H9 (cell line): ENCODE results near the gene POU2F3. TPM values are rescaled to one million over a fixed set of nuclear protein-coding genes. Genes with fewer than 3 reads are reported as not detected.

Experiments
- DNase-seq: peaks from one replicate; pipeline ENCODE4 v3.0.0-alpha.2; 2017
- H2AFZ ChIP-seq: one replicate; pipeline ENCODE4 v1.6.1; 2013; ENCODE audit warnings: mild to moderate bottlenecking, low read length, control low read depth, moderate library complexity
- H2AK5ac ChIP-seq: 2 replicates; pipeline ENCODE4 v1.6.1; 2013; ENCODE audit warnings: low read length, control low read depth, mixed read lengths; ENCODE audit not compliant: insufficient read length
- H2BK120ac ChIP-seq: one replicate; pipeline ENCODE4 v1.6.1; 2013; ENCODE audit warnings: low read depth, mild to moderate bottlenecking, low read length, control low read depth, inconsistent platforms; ENCODE audit not compliant: poor library complexity, severe bottlenecking
- H2BK12ac ChIP-seq: 2 replicates; pipeline ENCODE4 v1.6.1; 2013; ENCODE audit warnings: low read length, control low read depth, mixed read lengths, low read depth; ENCODE audit not compliant: insufficient read length
- H2BK15ac ChIP-seq: 2 replicates; pipeline ENCODE4 v1.6.1; 2013; ENCODE audit warnings: low read depth, low read length, control low read depth
- H2BK20ac ChIP-seq: one replicate; pipeline ENCODE4 v1.6.1; 2013; ENCODE audit warnings: low read depth, mild to moderate bottlenecking, low read length, control low read depth, inconsistent platforms; ENCODE audit not compliant: poor library complexity, severe bottlenecking
- H2BK5ac ChIP-seq: 2 replicates; pipeline ENCODE4 v1.6.1; 2013; ENCODE audit warnings: low read length, control low read depth, mixed read lengths; ENCODE audit not compliant: insufficient read length
- H3K14ac ChIP-seq: 2 replicates; pipeline ENCODE4 v1.6.1; 2013; ENCODE audit warnings: low read length, control low read depth; ENCODE audit not compliant: insufficient read depth
- H3K18ac ChIP-seq: 2 replicates; pipeline ENCODE4 v1.6.1; 2013; ENCODE audit warnings: low read depth, mild to moderate bottlenecking, mixed read lengths, low read length, control low read depth; ENCODE audit not compliant: insufficient read length
- H3K23ac ChIP-seq: 2 replicates; pipeline ENCODE4 v1.6.1; 2013; ENCODE audit warnings: low read length, control low read depth, mixed read lengths, low read depth; ENCODE audit not compliant: insufficient read length
- H3K23me2 ChIP-seq: 2 replicates; pipeline ENCODE4 v1.6.1; 2013; ENCODE audit warnings: low read depth, mild to moderate bottlenecking, mixed read lengths, low read length, control low read depth; ENCODE audit not compliant: insufficient read length, poor library complexity, severe bottlenecking
- H3K27ac ChIP-seq: 2 replicates; pipeline ENCODE4 v1.5.1; 2013; ENCODE audit warnings: low read length, control low read depth, mixed read lengths, low read depth; ENCODE audit not compliant: insufficient read length
- H3K27me3 ChIP-seq: 2 replicates; pipeline ENCODE4 v1.6.1; 2013; ENCODE audit warnings: low read length, control low read depth, inconsistent platforms; ENCODE audit not compliant: insufficient read depth
- H3K4ac ChIP-seq: 2 replicates; pipeline ENCODE4 v1.6.1; 2013; ENCODE audit warnings: low read depth, mild to moderate bottlenecking, control low read depth, inconsistent platforms, low read length, moderate library complexity
- H3K4me1 ChIP-seq: 2 replicates; pipeline ENCODE4 v1.6.1; 2013; ENCODE audit warnings: low read length, control low read depth, inconsistent platforms; ENCODE audit not compliant: insufficient read depth
- H3K4me2 ChIP-seq: 2 replicates; pipeline ENCODE4 v1.6.1; 2013; ENCODE audit warnings: low read length, control low read depth, mixed read lengths; ENCODE audit not compliant: insufficient read length, insufficient read depth
- H3K56ac ChIP-seq: 2 replicates; pipeline ENCODE4 v1.6.1; 2013; ENCODE audit warnings: low read depth, mild to moderate bottlenecking, mixed read lengths, low read length, control low read depth; ENCODE audit not compliant: insufficient read length
- H3K79me1 ChIP-seq: 2 replicates; pipeline ENCODE4 v1.6.1; 2013; ENCODE audit warnings: low read depth, mild to moderate bottlenecking, moderate library complexity, low read length, control low read depth, inconsistent platforms; ENCODE audit not compliant: insufficient read depth, poor library complexity, severe bottlenecking
- H3K79me2 ChIP-seq: 2 replicates; pipeline ENCODE4 v1.6.1; 2013; ENCODE audit warnings: low read length, control low read depth, inconsistent platforms; ENCODE audit not compliant: insufficient read depth
- H3K9ac ChIP-seq: 2 replicates; pipeline ENCODE4 v1.6.1; 2013; ENCODE audit warnings: low read length, control low read depth, mixed read lengths; ENCODE audit not compliant: insufficient read length; ENCODE audit errors: extremely low read depth
- H3K9me3 ChIP-seq: one replicate; pipeline ENCODE4 v1.6.1; 2013; ENCODE audit warnings: low read depth, low read length, inconsistent platforms; ENCODE audit not compliant: control insufficient read depth
- H3T11ph ChIP-seq: one replicate; pipeline ENCODE4 v1.6.1; 2013; ENCODE audit warnings: mild to moderate bottlenecking, low read length, control low read depth, inconsistent platforms
- H4K20me1 ChIP-seq: one replicate; pipeline ENCODE4 v1.6.1; 2013; ENCODE audit not compliant: control insufficient read depth, insufficient read length, insufficient read depth
- H4K5ac ChIP-seq: 2 replicates; pipeline ENCODE4 v1.6.1; 2013; ENCODE audit warnings: low read depth, mild to moderate bottlenecking, mixed read lengths, low read length, control low read depth; ENCODE audit not compliant: insufficient read length
- H4K8ac ChIP-seq: replicated peaks from 2 replicates; pipeline ENCODE4 v1.6.1; 2013; ENCODE audit warnings: low read length, control low read depth, mixed read lengths, low read depth; ENCODE audit not compliant: insufficient read length
- H4K91ac ChIP-seq: 2 replicates; pipeline ENCODE4 v1.6.1; 2013; ENCODE audit warnings: low read depth, mild to moderate bottlenecking, moderate library complexity, mixed read lengths, low read length, control low read depth; ENCODE audit not compliant: insufficient read length
- H3K27ac Mint-ChIP-seq, 3 experiments: 2 replicates in 2 of 3; 3 replicates in 1 of 3; pipeline ENCODE4 v1.8.0; 2020 to 2021; ENCODE audit warnings: mixed read lengths in 3 of 3, mild to moderate bottlenecking in 1 of 3, moderate library complexity in 1 of 3
- H3K27me3 Mint-ChIP-seq: 2 replicates; pipeline ENCODE4 v1.8.0; 2021; ENCODE audit warnings: low read depth, mild to moderate bottlenecking, moderate library complexity, mixed read lengths
- H3K36me3 Mint-ChIP-seq, 3 experiments: 2 replicates in 2 of 3; 3 replicates in 1 of 3; pipeline ENCODE4 v1.8.0; 2020 to 2021; ENCODE audit warnings: low read depth in 3 of 3, mixed read lengths in 3 of 3; ENCODE audit not compliant: insufficient read depth in 1 of 3
- H3K4me1 Mint-ChIP-seq, 2 experiments: 2 replicates each; pipeline ENCODE4 v1.8.0; 2020; ENCODE audit warnings: mixed read lengths in 2 of 2
- H3K4me3 Mint-ChIP-seq, 2 experiments: 2 replicates in 1 of 2; 3 replicates in 1 of 2; pipeline ENCODE4 v1.8.0; 2020 to 2021; ENCODE audit warnings: mild to moderate bottlenecking in 2 of 2, mixed read lengths in 2 of 2, moderate library complexity in 1 of 2
- H3K9me3 Mint-ChIP-seq, 2 experiments: 2 replicates in 1 of 2; 3 replicates in 1 of 2; pipeline ENCODE4 v1.8.0; 2020; ENCODE audit warnings: mild to moderate bottlenecking in 2 of 2, mixed read lengths in 2 of 2, moderate library complexity in 1 of 2
- WGBS: extraction: QIAGEN DNeasy Blood & Tissue Kit; methylation state at CpG from one replicate; pipeline ENCODE4 v1.1.7; 2013; ENCODE audit warnings: missing lambda C conversion rate, low lambda C conversion rate, mixed read lengths; ENCODE audit not compliant: insufficient read length; ENCODE audit errors: extremely low coverage; 5-methylcytosine and 5-hydroxymethylcytosine counted together
- total RNA-seq: library from RNA; stranded (reverse); gene quantifications from 2 replicates; pipeline ENCODE4 v1.2.1, GENCODE V29; 2021
- TF ChIP-seq, protein P1 (sequence below): fragments of 200-600 bp; sonication (generic); conservative IDR thresholded peaks from 3 replicates; pipeline ENCODE4 v1.8.0; 2021; ENCODE audit warnings: antibody characterized with exemption, mild to moderate bottlenecking

Gene POU2F3
- total RNA-seq, 1 experiment from 2014 or later, result 1.1 TPM

- Histone ChIP-seq H3K4me2 (no peak overlapping the region), H2BK12ac (no peak overlapping the region), H3K27me3 (peaks cover 49% of the 10 kb centered on the region; the same call in 1 of the 2 replicates), H3K23ac (no peak overlapping the region), H2BK120ac (no peak overlapping the region), H4K20me1 (no peaks in the 10 kb centered on the region), H3K23me2 (no peaks in the 10 kb centered on the region), H2AFZ (no peak overlapping the region), H3T11ph (no peak overlapping the region), H4K5ac (no peak overlapping the region), H3K18ac (no peak overlapping the region), H4K91ac (no peak overlapping the region), H2BK5ac (no peak overlapping the region), H4K8ac (no peak overlapping the region), H3K14ac (no peak overlapping the region), H3K56ac (no peak overlapping the region), H2AK5ac (no peak overlapping the region), H3K79me2 (no peaks in the 10 kb centered on the region), H3K9ac (no peak overlapping the region), H3K27ac (no peak overlapping the region), H3K79me1 (no peaks in the 10 kb centered on the region), H3K4me1 (no peaks in the 10 kb centered on the region), H3K4ac (no peak overlapping the region), H2BK15ac (no peak overlapping the region), H3K9me3 (no peaks in the 10 kb centered on the region), H2BK20ac (no peak overlapping the region)
- Mint-ChIP-seq H3K27me3 (peaks cover 100% of the 10 kb centered on the region), H3K9me3 (peaks cover 0 to 3% of the 10 kb centered on the region in 2 experiments; a peak in 1 of 5 replicates), H3K4me3 (no peak overlapping the region), H3K36me3 (no peaks in the 10 kb centered on the region), H3K4me1 (peaks cover 21 to 29% of the 10 kb centered on the region in 2 experiments), H3K27ac (no peak overlapping the region)
- no peak for DNase-seq
- WGBS, result no CpG with 5 or more reads among the region's 4 CpGs
- TF ChIP-seq, protein P1, sequence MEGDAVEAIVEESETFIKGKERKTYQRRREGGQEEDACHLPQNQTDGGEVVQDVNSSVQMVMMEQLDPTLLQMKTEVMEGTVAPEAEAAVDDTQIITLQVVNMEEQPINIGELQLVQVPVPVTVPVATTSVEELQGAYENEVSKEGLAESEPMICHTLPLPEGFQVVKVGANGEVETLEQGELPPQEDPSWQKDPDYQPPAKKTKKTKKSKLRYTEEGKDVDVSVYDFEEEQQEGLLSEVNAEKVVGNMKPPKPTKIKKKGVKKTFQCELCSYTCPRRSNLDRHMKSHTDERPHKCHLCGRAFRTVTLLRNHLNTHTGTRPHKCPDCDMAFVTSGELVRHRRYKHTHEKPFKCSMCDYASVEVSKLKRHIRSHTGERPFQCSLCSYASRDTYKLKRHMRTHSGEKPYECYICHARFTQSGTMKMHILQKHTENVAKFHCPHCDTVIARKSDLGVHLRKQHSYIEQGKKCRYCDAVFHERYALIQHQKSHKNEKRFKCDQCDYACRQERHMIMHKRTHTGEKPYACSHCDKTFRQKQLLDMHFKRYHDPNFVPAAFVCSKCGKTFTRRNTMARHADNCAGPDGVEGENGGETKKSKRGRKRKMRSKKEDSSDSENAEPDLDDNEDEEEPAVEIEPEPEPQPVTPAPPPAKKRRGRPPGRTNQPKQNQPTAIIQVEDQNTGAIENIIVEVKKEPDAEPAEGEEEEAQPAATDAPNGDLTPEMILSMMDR, result no peak
Observed at GRCh38 chr11:120203626-120204025, 36.3 kb upstream of the POU2F3 start.
